ENCODE results near the gene PARP11.
A peak's percentile ranks its signal among the peaks of the same experiment; 100 is the strongest.
"Not testable (repeated sequence)": the region's sequence is repeated elsewhere in the genome, so short reads cannot be mapped to it uniquely, and the experiment has no call there.

Gene PARP11

DNA sequence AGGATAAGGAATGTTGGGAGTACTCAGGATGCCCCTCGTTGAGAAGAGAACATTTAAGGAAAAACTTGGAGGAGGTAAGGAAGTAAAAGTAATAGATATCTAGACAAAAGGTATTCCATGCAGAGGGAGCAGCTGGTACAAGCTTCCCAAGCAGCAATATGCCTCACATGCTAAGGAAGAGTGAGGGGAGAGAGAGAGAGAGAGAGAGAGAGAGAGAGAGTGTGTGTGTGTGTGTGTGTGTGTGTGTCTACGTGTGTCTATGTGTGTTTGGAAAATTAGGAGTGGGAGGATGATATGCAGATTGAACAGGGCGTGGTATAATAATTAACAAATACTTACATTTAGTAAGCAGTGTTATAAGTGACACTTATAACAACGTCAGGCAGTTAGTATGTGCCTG is 9.2 kb upstream of the PARP11 start:
- DNase-seq, result no peak

DNA sequence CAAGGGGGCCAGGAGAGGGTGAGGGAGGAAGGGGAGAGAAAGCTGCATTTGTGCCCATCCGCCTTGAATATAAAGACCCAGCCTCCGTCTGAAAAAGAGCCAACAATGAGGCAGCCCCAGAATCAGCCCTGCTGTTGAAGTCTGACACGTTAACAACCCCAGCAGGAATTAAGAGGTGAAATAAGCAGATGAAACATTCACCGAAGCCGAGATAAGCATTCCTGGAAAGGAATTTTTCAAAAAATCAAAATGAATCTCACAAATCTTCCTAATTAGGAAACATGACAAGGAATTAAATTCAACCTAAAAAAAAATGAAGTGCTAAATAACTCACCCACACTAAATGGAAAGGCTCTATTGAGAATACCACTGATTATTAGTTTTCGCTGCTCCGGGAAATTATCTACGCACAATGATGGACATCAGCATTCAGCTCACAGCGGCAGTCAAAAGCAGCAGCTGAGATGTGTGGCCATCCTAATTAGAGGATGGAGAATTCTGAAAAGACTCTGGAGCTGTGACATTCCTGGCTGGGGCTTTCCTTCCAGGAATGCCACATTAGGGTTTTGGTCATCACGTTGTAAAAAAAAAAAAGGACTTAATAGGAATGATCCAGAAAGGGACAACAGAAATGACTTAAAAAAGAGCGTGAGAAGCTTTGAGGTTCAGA is 8.2 kb upstream of the PARP11 start:
- no peak for DNase-seq

DNA sequence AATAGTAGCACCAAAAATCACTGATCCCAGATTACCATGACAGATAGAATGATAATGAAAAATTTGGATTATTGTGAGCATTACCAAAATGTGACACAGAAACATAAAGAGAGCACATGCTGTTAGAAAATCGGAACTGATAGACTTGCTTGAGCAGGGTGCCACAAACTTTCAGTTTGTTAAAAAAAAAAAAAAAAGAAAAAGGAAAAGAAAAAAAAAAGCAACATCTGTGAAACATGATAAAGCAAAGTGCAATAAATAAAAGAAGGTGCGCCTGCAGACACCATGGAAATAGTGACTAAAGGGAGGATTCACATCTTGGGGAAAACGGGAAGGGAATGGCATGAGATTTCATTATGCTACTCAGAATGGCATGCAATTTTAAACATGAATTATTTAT is 6.6 kb upstream of the PARP11 start:
- DNase-seq, result no peak

DNA sequence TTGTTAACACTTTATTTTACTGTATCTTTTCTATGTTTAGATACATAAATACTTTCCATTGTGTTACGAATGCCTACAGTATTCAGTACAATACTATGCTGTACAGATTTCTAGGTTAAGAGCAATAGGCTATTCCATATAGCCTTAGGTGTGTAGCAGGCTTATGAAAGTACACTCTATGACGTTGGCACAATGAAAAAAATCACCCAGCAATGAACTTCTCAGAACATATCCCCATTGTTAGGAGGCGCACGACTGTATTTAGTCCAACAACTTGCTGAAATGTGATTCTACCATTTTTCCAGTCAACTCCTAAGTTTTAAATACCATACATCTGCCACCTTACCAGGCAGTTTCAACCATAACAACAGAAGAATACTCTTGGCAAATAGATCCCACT is 1.8 kb downstream of the PARP11 start:
- no peak for DNase-seq

GRCh38 chr12:3869865-3870264 is 3.3 kb downstream of the PARP11 start:
- no peak for DNase-seq

GRCh38 chr12:3869433-3869832 is 3.8 kb downstream of the PARP11 start:
- no peak for DNase-seq

GRCh38 chr12:3863756-3864155 is 9.4 kb downstream of the PARP11 start:
- DNase-seq, result no peak

DNA sequence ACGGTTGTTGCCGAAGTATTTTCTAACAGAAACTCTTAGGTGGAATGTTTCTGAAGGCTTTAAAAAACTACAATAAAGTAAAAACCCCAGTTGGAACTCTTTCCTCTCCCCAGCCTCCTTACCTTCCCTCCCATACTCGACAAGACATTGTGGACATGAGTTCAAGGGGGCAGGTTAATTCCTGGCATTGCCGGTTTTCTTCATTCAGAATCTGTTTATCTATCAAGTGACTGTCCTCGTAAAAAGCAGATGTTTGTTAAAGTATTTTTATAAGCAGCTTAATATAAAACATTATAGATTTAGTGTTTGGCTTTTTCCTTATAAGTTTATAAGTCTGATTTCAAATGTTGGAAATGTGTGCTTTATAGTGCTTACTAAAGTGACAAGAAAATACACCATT is 30.7 kb downstream of the PARP11 start:
- DNase-seq, result no peak

DNA sequence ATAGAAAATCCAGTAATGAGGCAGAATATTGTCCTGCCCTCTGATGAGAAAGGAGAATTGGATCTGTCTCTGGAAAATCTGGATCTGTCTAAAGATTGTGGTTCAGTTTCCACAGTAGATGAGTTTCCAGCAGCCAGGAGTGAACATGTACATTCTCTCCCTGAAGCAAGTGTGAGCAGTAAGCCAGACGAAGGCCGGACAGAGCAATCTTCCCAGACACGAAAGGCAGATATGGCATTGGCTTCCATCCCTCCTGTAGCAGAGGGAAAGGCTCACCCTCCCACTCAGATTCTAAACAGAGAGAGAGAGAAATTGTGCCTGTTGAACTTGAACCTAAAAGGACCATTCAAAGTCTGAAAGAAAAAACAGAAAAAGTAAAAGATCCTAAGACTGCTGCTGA is 31.4 kb downstream of the PARP11 start:
- no peak for DNase-seq

- not testable (repeated sequence) for DNase-seq
These were observed 32.4 kb downstream of the PARP11 start for GRCh38 chr12:3840833-3841232.

DNA sequence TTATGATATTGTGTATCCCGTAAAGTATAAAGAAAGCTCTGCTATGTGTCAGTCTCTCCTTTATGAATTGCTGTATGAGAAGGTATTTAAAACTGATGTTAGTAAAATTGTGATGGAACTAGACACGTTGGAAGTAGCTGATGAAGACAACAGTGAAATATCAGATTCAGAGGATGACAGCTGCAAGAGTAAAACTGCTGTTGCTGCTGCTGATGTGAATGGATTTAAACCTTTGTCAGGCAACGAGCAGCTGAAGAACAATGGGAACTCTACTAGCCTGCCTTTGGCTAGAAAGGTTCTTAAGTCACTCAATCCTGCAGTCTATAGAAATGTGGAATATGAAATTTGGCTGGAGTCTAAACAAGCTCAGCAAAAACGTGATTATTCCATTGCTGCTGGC is 33.5 kb downstream of the PARP11 start:
- not testable (repeated sequence) for DNase-seq

DNA sequence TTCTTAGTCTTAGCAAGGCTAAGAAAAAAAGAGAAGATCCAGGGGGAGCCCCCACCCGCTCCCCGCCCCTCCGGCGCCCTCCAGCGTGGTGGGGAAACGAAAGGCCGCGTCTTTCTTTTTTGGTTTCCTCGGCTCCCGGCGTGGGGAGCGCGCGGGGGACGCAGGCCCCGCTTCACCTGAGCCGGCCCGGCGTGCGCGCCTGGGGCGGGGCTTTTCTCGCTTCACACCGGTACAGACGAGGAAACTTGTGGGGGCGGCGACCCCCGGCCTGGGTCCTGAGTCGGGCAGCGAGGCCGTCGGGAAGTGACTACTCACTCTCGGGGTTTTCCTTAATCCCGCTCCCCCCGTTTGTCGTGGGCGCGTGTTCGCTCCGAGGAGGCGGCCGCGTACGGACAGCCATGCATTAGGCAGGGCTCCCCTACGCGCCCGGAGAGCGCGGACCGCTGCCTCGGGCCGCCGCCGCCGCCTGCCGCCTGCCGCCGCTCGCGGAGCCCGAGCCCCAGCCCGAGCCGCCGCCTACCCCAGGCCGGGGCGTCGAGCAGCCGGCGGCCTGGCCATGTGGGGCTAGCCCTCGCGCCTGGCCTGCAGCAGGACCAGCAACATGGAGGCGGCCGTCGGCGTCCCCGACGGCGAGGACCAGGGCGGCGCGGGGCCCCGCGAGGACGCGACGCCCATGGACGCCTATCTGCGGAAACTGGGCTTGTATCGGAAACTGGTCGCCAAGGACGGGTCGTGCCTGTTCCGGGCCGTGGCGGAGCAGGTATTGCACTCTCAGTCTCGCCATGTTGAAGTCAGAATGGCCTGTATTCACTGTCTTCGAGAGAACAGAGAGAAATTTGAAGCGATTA is 34.3 kb downstream of the PARP11 start:
- DNase-seq, result not testable (repeated sequence)

DNA sequence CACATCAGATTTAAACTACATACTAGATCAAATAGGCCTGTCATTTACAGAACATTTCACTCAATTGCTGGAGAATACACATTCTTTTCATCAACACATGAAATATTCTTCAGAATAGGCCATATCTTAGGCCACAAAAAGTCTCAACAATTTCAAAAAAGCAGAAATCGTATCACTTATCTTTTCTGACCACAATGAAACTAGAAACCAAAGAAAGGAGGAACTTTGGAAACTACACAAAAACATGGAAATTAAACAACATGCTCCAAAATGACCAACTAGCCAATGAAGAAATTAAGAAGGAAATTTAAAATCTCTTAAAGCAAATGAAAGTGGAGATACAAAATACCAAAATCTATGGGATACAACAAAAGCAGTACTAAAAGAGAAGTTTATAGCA is 35.1 kb downstream of the PARP11 start:
- DNase-seq, result no peak

- DNase-seq, result no peak
These were observed 36.1 kb downstream of the PARP11 start for GRCh38 chr12:3837049-3837448.

DNA sequence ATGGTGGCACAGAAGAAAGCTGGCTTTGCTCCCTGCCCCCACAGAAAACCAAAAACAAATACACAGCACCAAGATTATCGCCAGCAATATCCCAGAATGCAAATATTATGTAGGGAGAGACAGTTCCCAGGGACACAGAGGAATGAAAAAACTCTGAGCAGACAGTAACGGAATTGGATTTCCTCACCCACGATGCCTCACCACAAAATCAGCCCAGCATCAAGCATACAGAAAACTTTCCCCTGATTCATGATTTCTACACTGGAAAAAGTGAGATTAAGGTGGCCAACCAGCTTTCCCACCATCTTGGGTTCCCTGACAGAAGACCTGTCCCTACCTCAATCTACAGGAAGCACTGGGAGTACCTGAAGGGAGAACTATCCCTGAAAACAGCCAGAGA is 36.6 kb downstream of the PARP11 start:
- DNase-seq, result no peak

DNA sequence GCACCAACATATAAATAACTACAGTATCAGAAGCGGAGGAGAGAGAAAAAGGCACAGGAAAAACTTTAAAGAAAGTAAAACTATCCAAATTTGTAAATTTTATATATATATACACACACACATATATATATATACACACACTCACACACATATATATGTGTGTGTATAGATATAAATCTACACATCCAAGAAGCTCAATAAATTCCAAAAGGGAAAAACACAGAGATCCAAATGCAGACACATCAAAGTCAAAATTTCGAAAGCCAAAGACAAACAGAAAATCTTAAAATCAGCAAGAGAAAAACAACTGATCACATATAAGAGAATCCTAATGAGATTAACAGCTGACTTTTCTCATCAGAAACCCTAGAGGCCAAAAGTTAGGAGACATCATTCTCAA is 37.3 kb downstream of the PARP11 start:
- DNase-seq, result no peak

DNA sequence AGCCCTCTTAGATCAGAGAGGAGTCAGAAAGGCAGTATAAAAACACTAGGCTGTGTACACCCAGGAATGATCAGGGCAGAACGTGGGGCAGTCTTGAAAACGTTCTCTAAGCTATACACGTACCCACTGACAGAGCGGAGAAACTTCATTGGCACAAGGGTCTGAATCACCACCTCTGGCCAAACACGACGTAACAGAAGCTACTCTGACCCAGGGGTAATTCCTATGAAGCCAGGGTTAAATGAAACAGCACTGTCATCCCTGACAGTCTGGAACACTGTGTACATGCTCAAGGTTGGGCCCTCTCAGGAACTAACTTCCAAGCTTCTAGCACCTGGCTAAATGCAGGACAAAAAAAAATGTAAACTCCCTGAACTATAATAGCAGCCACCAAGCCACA is 38.4 kb downstream of the PARP11 start:
- DNase-seq, result no peak

DNA sequence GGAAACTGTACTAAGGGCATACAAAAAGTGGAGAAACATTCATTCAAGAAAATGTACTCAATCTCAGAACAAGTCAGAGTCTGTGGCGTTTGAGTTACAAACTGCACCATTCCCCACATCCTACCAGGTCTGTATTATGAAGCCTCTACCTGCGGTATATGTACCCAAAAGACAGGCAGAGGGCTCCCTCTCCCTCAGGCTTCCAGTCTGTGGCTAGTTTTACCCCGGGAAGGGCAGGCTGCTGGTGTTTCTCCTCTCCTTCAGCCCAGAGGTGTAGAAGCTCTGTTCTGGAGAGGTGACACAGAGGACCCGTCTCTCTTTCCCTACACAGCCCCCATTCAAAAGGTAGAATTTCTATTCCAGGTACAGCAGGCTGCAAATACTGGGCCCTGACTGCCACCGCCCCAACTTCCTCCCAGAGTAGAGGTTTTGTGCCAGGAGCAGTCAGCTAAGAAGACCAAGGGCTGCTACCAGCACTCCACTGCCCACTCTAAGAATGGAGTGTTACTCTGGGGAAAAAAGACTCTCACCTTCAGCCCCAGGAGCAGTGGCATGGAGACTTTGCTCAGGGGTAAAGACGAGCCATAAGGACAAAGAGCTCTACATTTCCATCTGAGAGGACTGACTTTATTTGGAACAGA is 39.4 kb downstream of the PARP11 start:
- DNase-seq, result no peak

GRCh38 chr12:3832738-3833137 is 40.5 kb downstream of the PARP11 start:
- no peak for DNase-seq

DNA sequence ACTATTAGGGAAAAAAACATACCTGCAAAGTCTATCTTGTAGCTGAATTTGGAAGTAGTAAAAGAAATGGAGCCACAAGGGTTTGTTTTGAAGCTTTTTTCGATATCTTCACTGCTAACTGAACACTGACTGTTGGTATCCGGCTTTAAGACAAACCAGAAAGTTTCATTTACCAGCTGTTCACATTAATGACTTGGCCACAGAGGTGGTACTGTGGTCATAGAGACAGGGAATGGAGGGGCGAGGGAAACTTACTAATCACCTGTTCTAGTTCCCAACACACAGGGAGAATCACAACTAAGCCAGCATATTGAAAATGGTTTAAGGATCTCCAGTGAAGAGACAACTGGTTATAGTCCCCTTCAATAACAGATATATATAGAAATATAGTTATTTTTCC is 44.3 kb downstream of the PARP11 start:
- no peak for DNase-seq

DNA sequence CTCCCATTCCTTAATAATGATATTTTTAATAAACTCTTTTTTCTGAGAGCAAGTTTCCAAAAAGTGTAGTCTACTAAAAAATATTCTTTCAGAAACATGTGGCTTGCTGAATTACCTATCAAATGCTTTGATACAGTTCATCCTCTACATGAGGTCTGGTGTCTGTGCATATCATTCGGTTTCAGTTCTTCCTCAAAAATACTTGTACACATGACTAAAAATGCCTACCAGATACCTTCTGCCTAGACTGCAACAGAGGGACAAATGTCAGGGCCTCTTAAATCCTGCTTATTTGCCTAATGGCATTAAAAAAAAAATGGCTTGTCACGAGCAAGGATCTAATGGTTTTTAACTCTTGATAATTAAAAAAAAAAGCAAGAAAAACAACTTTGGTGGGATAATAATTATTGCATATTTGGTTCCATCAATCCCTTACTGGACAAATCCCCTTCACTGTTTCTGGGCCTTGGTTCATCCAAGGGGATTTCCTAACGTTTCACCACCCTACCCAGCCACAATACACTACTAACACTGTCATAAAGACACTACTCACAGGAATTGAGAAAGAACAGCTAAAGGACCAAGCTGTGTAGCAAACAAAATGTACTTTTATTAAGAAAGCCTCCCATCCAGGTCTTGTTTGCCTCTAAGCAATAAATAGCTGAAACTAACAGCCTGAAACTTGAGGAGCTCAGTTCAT is 45.7 kb downstream of the PARP11 start:
- no peak for DNase-seq

DNA sequence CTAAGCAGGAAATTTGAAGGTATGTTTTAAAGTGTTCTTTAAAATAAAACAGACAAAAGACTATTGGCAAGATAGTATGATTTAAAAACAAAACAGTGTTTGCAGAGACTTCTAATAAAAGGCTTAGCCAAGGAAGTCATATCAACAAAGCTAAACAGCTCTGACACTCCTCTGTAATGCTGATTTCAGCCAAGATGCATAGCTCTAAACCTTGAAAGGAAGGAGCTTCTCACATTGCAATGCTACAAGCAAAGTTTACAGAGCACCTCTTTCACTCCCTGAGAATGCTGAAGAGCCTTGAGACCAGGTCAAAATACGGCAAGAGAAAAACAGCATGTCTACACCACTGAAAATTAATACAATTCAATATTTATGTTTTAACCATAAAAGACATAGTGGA is 51.8 kb downstream of the PARP11 start:
- DNase-seq, result no peak

GRCh38 chr12:3820122-3820521 is 53.1 kb downstream of the PARP11 start:
- peak; percentile 9 for DNase-seq

GRCh38 chr12:3816266-3816665 is 56.9 kb downstream of the PARP11 start:
- DNase-seq, result no peak

All from kidney glomerular epithelial cell (primary cell).